Activated CD8-positive, alpha-beta T cell treated with anti-CD3 and anti-CD28 coated beads for 36 hours (primary cell): Measurements from ENCODE around the gene SLC6A2. TPM values are rescaled to one million over a fixed set of nuclear protein-coding genes. Genes with fewer than 3 reads are reported as not detected.

Experiments used
- ATAC-seq: fragments of 200-7000 bp; cut with Tn5 transposase; one replicate; pipeline ENCODE4 v1.10.0; 2021; ENCODE audit warnings: mild to moderate bottlenecking, moderate library complexity
- CTCF ChIA-PET: fragments of 350-600 bp; sonication (Branson Sonifier 250); formaldehyde crosslinking; loops from one replicate; lab custom pipeline; 2021; ENCODE audit warnings: antibody characterized with exemption; lab: Charles Lee
- POLR2A ChIA-PET: fragments of 350-600 bp; sonication (Branson Sonifier 250); formaldehyde crosslinking; loops from one replicate; lab custom pipeline; 2021; ENCODE audit warnings: antibody characterized with exemption; lab: Charles Lee
- DNase-seq: peaks from one replicate; pipeline ENCODE4 v3.0.0-alpha.2; 2020
- H3K27ac Mint-ChIP-seq: one replicate; pipeline ENCODE4 v1.8.0; 2021; ENCODE audit warnings: mild to moderate bottlenecking, mixed read lengths
- H3K27me3 Mint-ChIP-seq: one replicate; pipeline ENCODE4 v1.8.0; 2021; ENCODE audit warnings: mixed read lengths
- H3K36me3 Mint-ChIP-seq: one replicate; pipeline ENCODE4 v1.8.0; 2021; ENCODE audit warnings: low read depth, mixed read lengths
- H3K4me1 Mint-ChIP-seq: one replicate; pipeline ENCODE4 v1.8.0; 2021; ENCODE audit warnings: low read depth, mixed read lengths
- H3K4me3 Mint-ChIP-seq: one replicate; pipeline ENCODE4 v1.8.0; 2021; ENCODE audit warnings: mild to moderate bottlenecking, moderate library complexity, mixed read lengths
- H3K9me3 Mint-ChIP-seq: one replicate; pipeline ENCODE4 v1.8.0; 2021; ENCODE audit warnings: mixed read lengths
- CTCF ChIP-seq: fragments of 200-600 bp; IDR thresholded peaks from one replicate; pipeline ENCODE4 v1.8.0; 2022; ENCODE audit warnings: antibody characterized with exemption, mild to moderate bottlenecking
- intact Hi-C: fragments of 100-400 bp; cut with micrococcal nuclease; formaldehyde crosslinking; loops from one replicate; pipeline ENCODE4 v1.10.0; 2022
- total RNA-seq, 2 experiments: library from RNA; stranded (reverse); gene quantifications; one replicate each; pipeline ENCODE4 v1.2.3, GENCODE V29; 2021

Gene SLC6A2
- total RNA-seq, 2 experiments from 2014 or later, result not detected

- Mint-ChIP-seq H3K4me1 (no peaks in the 10 kb centered on the region), H3K9me3 (no peaks in the 10 kb centered on the region), H3K27me3 (peaks cover 11% of the 10 kb centered on the region), H3K27ac (no peak overlapping the region), H3K4me3 (no peak overlapping the region), H3K36me3 (no peaks in the 10 kb centered on the region)
- no peak for TF ChIP-seq CTCF
- DNase-seq (no peak), ATAC-seq (no peak)
- ChIA-PET CTCF (interaction anchor here (1.3 kb wide), 1 partner anchor 176 kb away, joined by 3 read pairs; no protein-coding TSS in a partner anchor), POLR2A (no interaction called here)
- intact Hi-C loops, result no loop called here
These were observed 15.0 kb upstream of the SLC6A2 start for GRCh38 chr16:55640701-55641327.

- TF ChIP-seq CTCF, result no peak
- POLR2A ChIA-PET, result interaction anchor here (0.5 kb wide), 1 partner anchor 794 kb away, joined by 3 read pairs; no protein-coding TSS in a partner anchor
These were observed 14.2 kb upstream of the SLC6A2 start for GRCh38 chr16:55641430-55642056.

GRCh38 chr16:55642611-55643010 lies 13.2 kb upstream of the SLC6A2 start:
- no peak for ATAC-seq
- no peak for TF ChIP-seq CTCF

More at GRCh38 chr16:55641430-55642056, 14.2 kb upstream of the SLC6A2 start:
- intact Hi-C loops, result no loop called here
- Mint-ChIP-seq H3K9me3 (no peaks in the 10 kb centered on the region), H3K4me3 (no peak overlapping the region), H3K27me3 (peaks cover 9% of the 10 kb centered on the region), H3K27ac (no peak overlapping the region), H3K4me1 (no peaks in the 10 kb centered on the region), H3K36me3 (no peaks in the 10 kb centered on the region)
- ATAC-seq (no peak), DNase-seq (no peak)
- CTCF ChIA-PET, result interaction anchor here (1.3 kb wide), 1 partner anchor 177 kb away, joined by 3 read pairs; no protein-coding TSS in a partner anchor

GRCh38 chr16:55643161-55643970 lies 12.4 kb upstream of the SLC6A2 start:
- ATAC-seq, result no peak
- no peak for TF ChIP-seq CTCF
- intact Hi-C loops, result no loop called here
- Mint-ChIP-seq H3K4me1 (no peaks in the 10 kb centered on the region), H3K9me3 (no peaks in the 10 kb centered on the region), H3K27me3 (peaks cover 7% of the 10 kb centered on the region), H3K36me3 (no peaks in the 10 kb centered on the region), H3K27ac (no peak overlapping the region), H3K4me3 (no peak overlapping the region)
- DNase-seq, result no peak
- ChIA-PET CTCF (interaction anchor here (1.6 kb wide), 1 partner anchor 178 kb away, joined by 5 read pairs; no protein-coding TSS in a partner anchor), POLR2A (no interaction called here)

More at GRCh38 chr16:55642611-55643010, 13.2 kb upstream of the SLC6A2 start:
- CTCF ChIA-PET, result no interaction called here
- Mint-ChIP-seq H3K27me3 (peaks cover 7% of the 10 kb centered on the region), H3K27ac (no peak overlapping the region), H3K9me3 (no peaks in the 10 kb centered on the region), H3K4me3 (no peak overlapping the region), H3K4me1 (no peaks in the 10 kb centered on the region), H3K36me3 (no peaks in the 10 kb centered on the region)
- POLR2A ChIA-PET, result no interaction called here
- no peak for DNase-seq
- intact Hi-C loops, result no loop called here
